Esophagus muscularis mucosa (tissue), 4 donors: ENCODE measurements around the gene MAP4K5. TPM values are rescaled to one million over a fixed set of nuclear protein-coding genes. Genes with fewer than 3 reads are reported as not detected.
"Not testable (repeated sequence)": the region's sequence is repeated elsewhere in the genome, so short reads cannot be mapped to it uniquely, and the experiment has no call there.

Experiments used
- DNase-seq: peaks from one replicate; pipeline ENCODE4 v3.0.0-alpha.2; 2017; ENCODE audit errors: extremely low spot score
- H3K27ac ChIP-seq, 4 donors: fragments of 200-600 bp; sonication (generic); replicated peaks in 1 of 4; 1 replicate in 3 of 4; 2 replicates in 1 of 4; pipeline ENCODE4 v1.5.1; 2016 to 2019; ENCODE audit warnings: mild to moderate bottlenecking in 1 of 4
- H3K27me3 ChIP-seq, 4 donors: fragments of 200-600 bp; sonication (generic); one replicate each; pipeline versions ENCODE4 v1.5.1 to v1.6.0; 2016 to 2019
- H3K36me3 ChIP-seq, 4 donors: fragments of 200-600 bp; sonication (generic); one replicate each; pipeline ENCODE4 v1.5.1; 2016 to 2019
- H3K4me1 ChIP-seq, 4 donors: fragments of 200-600 bp; sonication (generic); one replicate each; pipeline ENCODE4 v1.5.1; 2016 to 2019
- H3K4me3 ChIP-seq, 4 donors: fragments of 200-600 bp; sonication (generic); 1 replicate in 2 of 4; 2 replicates in 2 of 4; pipeline ENCODE4 v1.5.1; 2016 to 2019; ENCODE audit warnings: mild to moderate bottlenecking in 4 of 4, moderate library complexity in 1 of 4
- H3K9me3 ChIP-seq, 4 donors: fragments of 200-600 bp; sonication (generic); 1 replicate in 3 of 4; 2 replicates in 1 of 4; pipeline ENCODE4 v1.5.1; 2016 to 2019
- EP300 ChIP-seq: sonication (generic); formaldehyde crosslinking; IDR thresholded peaks from one replicate; pipeline ENCODE4 v1.6.1; 2017; ENCODE audit warnings: antibody characterized with exemption
- POLR2A ChIP-seq: fragments of 450-650 bp; IDR thresholded peaks from one replicate; pipeline ENCODE4 v1.6.1; 2017; ENCODE audit warnings: antibody characterized with exemption, moderate library complexity, mild to moderate bottlenecking, low read depth
- POLR2AphosphoS5 ChIP-seq, 2 donors: sonication (generic); formaldehyde crosslinking; IDR thresholded peaks; one replicate each; pipeline ENCODE4 v1.6.1; 2017; ENCODE audit warnings: antibody characterized with exemption in 2 of 2
- WGBS: methylation state at CpG from one replicate; pipeline ENCODE4 v1.1.5; 2018; 5-methylcytosine and 5-hydroxymethylcytosine counted together
- intact Hi-C: fragments of 100-400 bp; cut with DNase I; formaldehyde crosslinking; loops from one replicate; pipeline ENCODE4 v1.15.1; 2023
- total RNA-seq, 4 donors: library from RNA; depleted of rRNA; stranded (reverse); fragments of >200 nt; gene quantifications; one replicate each; pipeline versions ENCODE4 v1.1.0 to v1.2.1, GENCODE V29; 2016
- TF ChIP-seq, protein P1 (sequence below), 3 experiments: fragments of 200-600 bp in 2 of 3; fragments of 450-650 bp in 1 of 3; sonication (generic) in 2 of 3; IDR thresholded peaks; one replicate each; pipeline ENCODE4 v1.5.1; 2017 to 2019; ENCODE audit warnings: antibody characterized with exemption in 3 of 3, mild to moderate bottlenecking in 2 of 3, moderate library complexity in 1 of 3

The MAP4K5 gene
- total RNA-seq, 4 donors from 2014 or later: 84.4 to 108 (median 91.2) TPM

DNA sequence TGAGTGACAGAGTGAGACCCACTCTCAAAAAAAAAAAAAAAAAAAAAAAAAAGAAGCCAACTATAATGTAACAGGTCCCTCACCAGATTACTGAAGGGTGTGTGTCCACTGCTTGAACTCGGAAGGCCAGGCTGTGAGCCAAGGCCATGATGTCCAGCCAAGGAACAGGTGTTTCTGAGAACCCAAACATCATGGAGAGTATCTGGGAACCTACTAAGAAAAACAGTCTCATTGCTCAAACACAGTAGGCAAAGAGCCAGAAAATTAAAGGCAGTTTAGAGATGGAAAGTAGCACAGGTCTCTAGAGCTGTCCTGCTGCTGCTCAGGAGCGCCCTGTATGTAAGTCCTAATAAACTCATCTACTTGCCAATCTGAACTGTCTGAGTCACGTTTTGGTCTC is 12.5 kb upstream of the MAP4K5 start:
- intact Hi-C loops: loop anchor here (5.0 kb wide), 1 partner anchor 232 kb away; no protein-coding TSS in a partner anchor
- no peak overlapping the region for H3K4me3 ChIP-seq
- DNase-seq: no peak
- H3K27ac ChIP-seq: peak overlapping the region in 1 of 4 donors; percentile 6
- WGBS: 73% methylated on average over 3 of the region's 3 CpGs
- no peaks in the 10 kb centered on the region for H3K36me3 ChIP-seq
- H3K27me3 ChIP-seq: no peaks in the 10 kb centered on the region
- no peaks in the 10 kb centered on the region for H3K9me3 ChIP-seq
- peaks cover 0 to 22% (median 18%) of the 10 kb centered on the region in 4 donors for H3K4me1 ChIP-seq
- TF ChIP-seq POLR2AphosphoS5 (IDR thresholded peaks at IDR 0.05): peak; percentile 35 to 46
- TF ChIP-seq, protein P1, sequence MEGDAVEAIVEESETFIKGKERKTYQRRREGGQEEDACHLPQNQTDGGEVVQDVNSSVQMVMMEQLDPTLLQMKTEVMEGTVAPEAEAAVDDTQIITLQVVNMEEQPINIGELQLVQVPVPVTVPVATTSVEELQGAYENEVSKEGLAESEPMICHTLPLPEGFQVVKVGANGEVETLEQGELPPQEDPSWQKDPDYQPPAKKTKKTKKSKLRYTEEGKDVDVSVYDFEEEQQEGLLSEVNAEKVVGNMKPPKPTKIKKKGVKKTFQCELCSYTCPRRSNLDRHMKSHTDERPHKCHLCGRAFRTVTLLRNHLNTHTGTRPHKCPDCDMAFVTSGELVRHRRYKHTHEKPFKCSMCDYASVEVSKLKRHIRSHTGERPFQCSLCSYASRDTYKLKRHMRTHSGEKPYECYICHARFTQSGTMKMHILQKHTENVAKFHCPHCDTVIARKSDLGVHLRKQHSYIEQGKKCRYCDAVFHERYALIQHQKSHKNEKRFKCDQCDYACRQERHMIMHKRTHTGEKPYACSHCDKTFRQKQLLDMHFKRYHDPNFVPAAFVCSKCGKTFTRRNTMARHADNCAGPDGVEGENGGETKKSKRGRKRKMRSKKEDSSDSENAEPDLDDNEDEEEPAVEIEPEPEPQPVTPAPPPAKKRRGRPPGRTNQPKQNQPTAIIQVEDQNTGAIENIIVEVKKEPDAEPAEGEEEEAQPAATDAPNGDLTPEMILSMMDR (IDR thresholded peaks at IDR 0.05): no peak
- no peak for TF ChIP-seq EP300

DNA sequence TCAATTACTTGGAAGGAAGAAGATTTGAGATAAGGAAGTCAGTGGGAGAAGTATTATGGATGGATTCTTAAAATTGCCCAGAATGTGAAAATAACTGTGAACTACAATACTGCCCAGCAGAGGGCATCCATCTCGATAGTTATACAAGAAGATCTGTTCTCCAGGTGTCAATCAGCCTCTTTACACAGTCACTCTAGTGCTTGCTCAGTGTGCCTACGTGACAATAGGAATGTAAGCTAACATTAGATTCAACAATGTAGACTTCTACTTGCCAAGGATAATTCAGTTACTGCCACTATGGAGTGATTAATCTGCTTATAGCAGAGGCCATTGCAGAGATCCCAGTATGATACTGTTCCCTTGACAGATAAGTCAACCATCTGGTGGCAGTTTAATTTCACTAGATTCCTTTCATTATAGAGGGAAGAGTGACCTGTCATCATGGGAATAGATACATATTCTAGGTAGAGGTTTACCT is 10.6 kb upstream of the MAP4K5 start:
- H3K4me3 ChIP-seq: no peak overlapping the region
- intact Hi-C loops: loop anchor here (5.0 kb wide), 1 partner anchor 234 kb away; no protein-coding TSS in a partner anchor

DNA sequence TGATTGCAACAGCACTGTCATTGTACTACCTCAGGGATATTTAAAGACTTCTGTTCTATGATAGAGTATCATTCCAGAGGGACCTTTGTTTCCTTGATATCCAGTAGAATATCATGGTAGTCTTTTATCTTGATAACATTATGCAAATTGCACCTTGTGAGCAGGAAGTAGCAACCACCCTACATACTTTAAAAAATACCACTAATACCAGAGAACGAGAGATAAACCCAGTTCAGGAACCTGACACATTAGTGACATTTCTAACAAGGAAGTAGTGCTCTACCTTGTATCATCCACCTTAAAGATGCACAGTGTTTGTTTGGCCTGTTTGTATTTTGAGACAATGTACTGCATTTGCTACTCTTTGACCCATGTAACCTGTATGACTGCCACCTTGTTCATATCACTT is 8.8 kb upstream of the MAP4K5 start:
- TF ChIP-seq, protein P1 (IDR thresholded peaks at IDR 0.05): no peak
- TF ChIP-seq POLR2A (no peak), EP300 (no peak), POLR2AphosphoS5 (IDR thresholded peaks at IDR 0.05) (no peak)
- WGBS: 85% methylated on average over 1 of the region's 1 CpG
- no peak overlapping the region for H3K4me3 ChIP-seq
- peaks cover 0 to 22% (median 18%) of the 10 kb centered on the region in 4 donors for H3K4me1 ChIP-seq
- H3K9me3 ChIP-seq: no peaks in the 10 kb centered on the region
- intact Hi-C loops: loop anchor here (5.0 kb wide), 1 partner anchor 236 kb away; no protein-coding TSS in a partner anchor
- no peaks in the 10 kb centered on the region for H3K36me3 ChIP-seq
- H3K27me3 ChIP-seq: no peaks in the 10 kb centered on the region
- DNase-seq: no peak
- H3K27ac ChIP-seq: no peak overlapping the region

More for the DNA sequence above, 10.6 kb upstream of the MAP4K5 start:
- Histone ChIP-seq H3K4me1 (peaks cover 0 to 22% (median 18%) of the 10 kb centered on the region in 4 donors), H3K27ac (no peak overlapping the region), H3K9me3 (no peaks in the 10 kb centered on the region), H3K27me3 (no peaks in the 10 kb centered on the region), H3K36me3 (no peaks in the 10 kb centered on the region)
- WGBS: 8% methylated on average over 2 of the region's 2 CpGs
- DNase-seq: no peak
- TF ChIP-seq EP300: no peak
- TF ChIP-seq, protein P1 (IDR thresholded peaks at IDR 0.05): peak; percentile 44 to 65 (median 46)

DNA sequence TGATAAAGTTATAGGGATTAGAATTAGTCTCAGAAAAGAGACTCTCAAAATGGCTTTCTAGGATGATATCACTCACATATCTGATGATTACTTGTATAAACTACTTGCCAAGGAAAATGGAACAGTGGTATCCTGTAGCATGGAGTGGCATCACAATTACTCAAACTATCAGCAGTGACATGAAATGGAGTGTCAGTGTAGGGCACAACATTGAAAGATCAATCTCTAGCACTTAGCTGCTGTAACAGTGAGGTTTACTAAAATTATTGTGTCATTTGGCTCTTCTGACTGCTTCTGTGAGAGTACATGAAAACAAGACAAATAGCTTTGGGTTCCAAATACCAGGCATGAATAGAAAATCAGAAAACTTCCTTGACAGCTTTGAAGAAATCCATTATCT is 6.7 kb upstream of the MAP4K5 start:
- no peak for DNase-seq
- no peaks in the 10 kb centered on the region for H3K9me3 ChIP-seq
- no peaks in the 10 kb centered on the region for H3K27me3 ChIP-seq
- peaks cover 0 to 6% (median 3%) of the 10 kb centered on the region in 4 donors for H3K4me1 ChIP-seq
- no peaks in the 10 kb centered on the region for H3K36me3 ChIP-seq
- intact Hi-C loops: loop anchor here (10.0 kb wide), 1 partner anchor 424 kb away; the partner anchor contains the start of gene VCPKMT
- no peak overlapping the region for H3K27ac ChIP-seq
- no peak overlapping the region for H3K4me3 ChIP-seq
- no peak for TF ChIP-seq EP300

DNA sequence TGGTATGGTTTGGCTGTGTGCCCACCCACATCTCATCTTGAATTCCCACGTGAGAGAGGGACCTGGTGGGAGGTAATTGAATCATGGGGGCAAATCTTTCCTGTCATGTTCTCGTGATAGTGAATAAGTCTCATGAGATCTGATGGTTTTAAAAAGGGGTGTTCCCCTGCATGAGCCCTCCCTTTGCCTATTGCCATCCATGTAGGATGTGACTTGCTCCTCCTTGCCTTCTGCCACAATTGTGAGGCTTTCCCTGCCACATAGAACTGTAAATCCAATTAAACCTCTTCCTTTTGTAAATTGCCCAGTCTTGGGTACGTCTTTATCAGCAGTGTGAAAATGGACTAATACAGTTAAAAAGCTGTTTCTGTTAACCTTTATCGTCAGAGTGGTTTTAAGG is 5.7 kb upstream of the MAP4K5 start:
- H3K27ac ChIP-seq, H3K27me3 ChIP-seq, H3K36me3 ChIP-seq, H3K4me1 ChIP-seq, H3K9me3 ChIP-seq, H3K4me3 ChIP-seq, DNase-seq: not testable (repeated sequence)
- intact Hi-C loops: loop anchor here (10.0 kb wide), 1 partner anchor 423 kb away; the partner anchor contains the start of gene VCPKMT
- WGBS: 52% methylated on average over 4 of the region's 4 CpGs

DNA sequence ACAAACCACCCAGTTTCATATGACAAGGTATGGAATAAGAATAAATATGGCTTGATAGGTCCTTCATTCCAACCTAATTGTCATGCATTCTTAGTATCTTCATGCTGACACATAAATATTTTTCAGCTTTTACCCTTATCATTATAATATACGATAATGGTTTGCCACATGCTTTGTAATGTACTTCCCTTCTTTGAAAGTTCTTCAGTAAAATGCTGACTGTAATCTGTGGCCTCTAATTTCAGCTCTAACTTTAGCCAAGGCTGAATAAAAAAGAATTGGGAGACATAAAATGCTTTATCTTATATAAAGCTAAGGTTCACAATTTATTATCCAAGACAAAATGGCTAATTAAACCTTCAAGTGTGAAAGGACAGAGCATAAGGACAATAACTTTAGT is 2.6 kb upstream of the MAP4K5 start:
- no peak for DNase-seq
- TF ChIP-seq, protein P1 (IDR thresholded peaks at IDR 0.05): no peak
- TF ChIP-seq POLR2AphosphoS5 (IDR thresholded peaks at IDR 0.05): no peak
- TF ChIP-seq EP300: no peak
- no peak for TF ChIP-seq POLR2A
- Histone ChIP-seq H3K27ac (no peak overlapping the region), H3K4me1 (peaks cover 12 to 26% (median 23%) of the 10 kb centered on the region in 4 donors), H3K9me3 (no peaks in the 10 kb centered on the region), H3K27me3 (no peaks in the 10 kb centered on the region), H3K4me3 (no peak overlapping the region), H3K36me3 (no peaks in the 10 kb centered on the region)
- intact Hi-C loops: loop anchor here (5.0 to 10.0 kb wide), 2 partner anchors 138 to 420 kb away; partner anchors contain the start of genes CDKL1 and VCPKMT
- WGBS: 76% methylated on average over 1 of the region's 1 CpG
